ENCODE measurements around the gene AXIN1. TPM values are rescaled to one million over a fixed set of nuclear protein-coding genes. Genes with fewer than 3 reads are reported as not detected.
"Not testable (repeated sequence)": the region's sequence is repeated elsewhere in the genome, so short reads cannot be mapped to it uniquely, and the experiment has no call there.

Gene AXIN1
- total RNA-seq, 2 experiments from 2014 or later, result 17.5 to 17.9 TPM

DNA sequence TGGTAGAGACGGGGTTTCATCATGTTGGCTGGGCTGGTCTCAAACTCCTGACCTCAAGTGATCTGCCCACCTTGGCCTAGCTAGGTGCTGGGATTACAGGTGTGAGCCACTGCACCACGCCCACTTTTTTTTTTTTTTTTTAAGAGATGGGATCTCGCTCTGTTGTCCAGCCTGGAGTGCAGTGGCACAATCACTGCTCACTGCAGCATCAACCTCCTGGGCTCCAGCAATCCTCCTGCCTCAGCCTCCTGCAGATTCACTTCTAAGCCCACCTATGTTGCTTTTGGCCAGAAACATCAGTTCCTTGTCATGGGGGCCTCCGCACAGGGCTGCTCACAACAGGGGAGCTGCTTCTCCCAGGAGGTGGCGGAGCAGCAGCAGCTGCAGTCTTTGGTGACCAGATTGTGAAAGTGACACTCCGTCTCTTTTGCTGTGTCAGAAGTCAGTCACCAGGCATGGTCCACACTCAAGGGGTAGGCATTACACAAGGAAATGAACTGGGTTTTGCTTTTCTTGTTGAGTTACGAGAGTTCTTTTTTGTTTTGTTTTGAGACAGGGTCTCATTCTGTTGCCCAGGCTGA is 40.0 kb upstream of the AXIN1 start:
- Mint-ChIP-seq H3K36me3 (ENCODE audit: low read depth) (no peaks in the 10 kb centered on the region), H3K27ac (peak overlapping the region; percentile 46), H3K4me1 (ENCODE audit: low read depth) (peaks cover 17% of the 10 kb centered on the region), H3K9me3 (peaks cover 3% of the 10 kb centered on the region), H3K4me3 (no peak overlapping the region), H3K27me3 (ENCODE audit: low read depth) (no peaks in the 10 kb centered on the region)
- no peak for DNase-seq
- intact Hi-C loops (cut with micrococcal nuclease), result loop anchor here (1.0 to 5.0 kb wide), 4 partner anchors 9 to 275 kb away; partner anchors contain the start of genes DECR2 and RHOT2
- CTCF ChIA-PET, result interaction anchor here (0.9 to 2.3 kb wide), 2 partner anchors 10 to 95 kb away, joined by 3 to 12 read pairs; no protein-coding TSS in a partner anchor

- Mint-ChIP-seq H3K27ac (peak overlapping the region; percentile 46), H3K4me1 (ENCODE audit: low read depth) (peaks cover 17% of the 10 kb centered on the region), H3K36me3 (ENCODE audit: low read depth) (no peaks in the 10 kb centered on the region), H3K27me3 (ENCODE audit: low read depth) (no peaks in the 10 kb centered on the region), H3K4me3 (no peak overlapping the region), H3K9me3 (peaks cover 3% of the 10 kb centered on the region)
- peak; percentile 86 for DNase-seq
- intact Hi-C loops (cut with micrococcal nuclease), result loop anchor here (1.0 to 5.0 kb wide), 4 partner anchors 9 to 275 kb away; partner anchors contain the start of genes DECR2 and RHOT2
- CTCF ChIA-PET, result interaction anchor here (0.9 to 2.3 kb wide), 2 partner anchors 9 to 96 kb away, joined by 3 to 12 read pairs; no protein-coding TSS in a partner anchor
Measured at GRCh38 chr16:391885-392335, 39.4 kb upstream of the AXIN1 start.

DNA sequence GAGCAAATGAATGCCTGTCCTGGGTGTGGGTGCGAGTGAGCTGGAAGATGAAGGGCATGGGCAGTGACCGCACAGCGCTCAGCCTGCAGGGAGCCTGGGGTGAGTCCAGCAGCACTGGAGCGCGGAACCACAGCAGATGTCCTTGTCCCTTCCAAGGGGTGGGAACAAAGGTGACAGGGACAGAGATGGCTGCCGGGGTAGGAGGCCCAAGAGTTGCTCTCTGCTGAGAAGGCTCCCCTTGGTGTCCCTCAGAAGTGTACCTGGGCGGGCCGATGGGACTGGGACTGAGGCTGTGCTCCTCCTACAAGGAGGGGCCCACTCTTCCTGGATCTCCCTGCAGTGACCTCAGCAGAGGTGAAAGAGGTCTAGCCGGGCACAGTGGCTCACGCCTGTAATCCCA is 36.8 kb upstream of the AXIN1 start:
- no peaks in the 10 kb centered on the region for H3K27me3 Mint-ChIP-seq (ENCODE audit: low read depth)
- CTCF ChIA-PET, result interaction anchor here (0.6 kb wide), 2 partner anchors 19 to 291 kb away, joined by 3 read pairs; no protein-coding TSS in a partner anchor
- H3K4me1 Mint-ChIP-seq (ENCODE audit: low read depth), result peaks cover 11% of the 10 kb centered on the region
- intact Hi-C loops (cut with micrococcal nuclease), result no loop called here
- H3K27ac Mint-ChIP-seq, result no peak overlapping the region
- peaks cover 3% of the 10 kb centered on the region for H3K9me3 Mint-ChIP-seq
- no peaks in the 10 kb centered on the region for H3K36me3 Mint-ChIP-seq (ENCODE audit: low read depth)
- DNase-seq, result no peak
- no peak overlapping the region for H3K4me3 Mint-ChIP-seq

GRCh38 chr16:387761-388666 is 35.5 kb upstream of the AXIN1 start:
- intact Hi-C loops (cut with micrococcal nuclease); H3K27me3 Mint-ChIP-seq (ENCODE audit: low read depth); DNase-seq; H3K9me3 Mint-ChIP-seq; H3K36me3 Mint-ChIP-seq (ENCODE audit: low read depth); H3K4me3 Mint-ChIP-seq; H3K27ac Mint-ChIP-seq: not testable (repeated sequence)
- H3K4me1 Mint-ChIP-seq (ENCODE audit: low read depth), result peaks cover 17% of the 10 kb centered on the region
- CTCF ChIA-PET, result interaction anchor here (0.7 kb wide), 1 partner anchor 1443 kb away, joined by 6 read pairs; no protein-coding TSS in a partner anchor

DNA sequence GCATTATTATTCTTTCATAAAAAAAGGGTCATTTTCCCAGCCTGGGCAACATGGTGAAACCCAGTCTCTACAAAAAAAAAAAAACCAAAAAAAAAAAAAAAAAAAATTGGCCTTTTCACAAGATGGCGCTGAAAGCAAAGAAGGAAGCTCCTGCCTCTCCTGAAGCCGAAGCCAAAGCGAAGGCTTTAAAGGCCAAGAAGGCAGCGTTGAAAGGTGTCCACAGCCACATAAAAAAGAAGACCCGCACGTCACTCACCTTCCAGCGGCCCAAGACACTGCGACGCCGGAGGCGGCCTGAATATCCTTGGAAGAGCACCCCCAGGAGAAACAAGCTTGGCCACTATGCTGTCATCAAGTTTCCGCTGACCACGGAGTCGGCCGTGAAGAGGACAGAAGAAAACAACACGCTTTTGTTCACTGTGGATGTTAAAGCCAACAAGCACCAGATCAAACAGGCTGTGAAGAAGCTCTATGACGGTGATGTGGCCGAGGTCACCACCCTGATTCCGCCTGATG is 34.2 kb upstream of the AXIN1 start:
- H3K9me3 Mint-ChIP-seq, result no peaks in the 10 kb centered on the region
- CTCF ChIA-PET, result interaction anchor here (0.6 to 0.7 kb wide), 3 partner anchors 45 to 60 kb away, joined by 3 read pairs; no protein-coding TSS in a partner anchor
- H3K4me3 Mint-ChIP-seq, result no peak overlapping the region
- H3K4me1 Mint-ChIP-seq (ENCODE audit: low read depth), result peaks cover 13% of the 10 kb centered on the region
- no peaks in the 10 kb centered on the region for H3K27me3 Mint-ChIP-seq (ENCODE audit: low read depth)
- DNase-seq, result no peak
- no peak overlapping the region for H3K27ac Mint-ChIP-seq
- no peaks in the 10 kb centered on the region for H3K36me3 Mint-ChIP-seq (ENCODE audit: low read depth)
- intact Hi-C loops (cut with micrococcal nuclease), result no loop called here

- intact Hi-C loops (cut with micrococcal nuclease), result loop anchor here (1.0 to 5.0 kb wide), 3 partner anchors 17 to 204 kb away; partner anchors contain the start of gene DECR2
- CTCF ChIA-PET, result interaction anchor here (1.0 kb wide), 1 partner anchor 12 kb away, joined by 3 read pairs; no protein-coding TSS in a partner anchor
- Mint-ChIP-seq H3K27ac (peak overlapping the region; percentile 18), H3K4me1 (ENCODE audit: low read depth) (peaks cover 23% of the 10 kb centered on the region), H3K9me3 (no peaks in the 10 kb centered on the region), H3K4me3 (peak overlapping the region; percentile 80), H3K27me3 (ENCODE audit: low read depth) (no peaks in the 10 kb centered on the region), H3K36me3 (ENCODE audit: low read depth) (no peaks in the 10 kb centered on the region)
- DNase-seq, result peak; percentile 80
Measured at GRCh38 chr16:383326-384051, 31.0 kb upstream of the AXIN1 start.

DNA sequence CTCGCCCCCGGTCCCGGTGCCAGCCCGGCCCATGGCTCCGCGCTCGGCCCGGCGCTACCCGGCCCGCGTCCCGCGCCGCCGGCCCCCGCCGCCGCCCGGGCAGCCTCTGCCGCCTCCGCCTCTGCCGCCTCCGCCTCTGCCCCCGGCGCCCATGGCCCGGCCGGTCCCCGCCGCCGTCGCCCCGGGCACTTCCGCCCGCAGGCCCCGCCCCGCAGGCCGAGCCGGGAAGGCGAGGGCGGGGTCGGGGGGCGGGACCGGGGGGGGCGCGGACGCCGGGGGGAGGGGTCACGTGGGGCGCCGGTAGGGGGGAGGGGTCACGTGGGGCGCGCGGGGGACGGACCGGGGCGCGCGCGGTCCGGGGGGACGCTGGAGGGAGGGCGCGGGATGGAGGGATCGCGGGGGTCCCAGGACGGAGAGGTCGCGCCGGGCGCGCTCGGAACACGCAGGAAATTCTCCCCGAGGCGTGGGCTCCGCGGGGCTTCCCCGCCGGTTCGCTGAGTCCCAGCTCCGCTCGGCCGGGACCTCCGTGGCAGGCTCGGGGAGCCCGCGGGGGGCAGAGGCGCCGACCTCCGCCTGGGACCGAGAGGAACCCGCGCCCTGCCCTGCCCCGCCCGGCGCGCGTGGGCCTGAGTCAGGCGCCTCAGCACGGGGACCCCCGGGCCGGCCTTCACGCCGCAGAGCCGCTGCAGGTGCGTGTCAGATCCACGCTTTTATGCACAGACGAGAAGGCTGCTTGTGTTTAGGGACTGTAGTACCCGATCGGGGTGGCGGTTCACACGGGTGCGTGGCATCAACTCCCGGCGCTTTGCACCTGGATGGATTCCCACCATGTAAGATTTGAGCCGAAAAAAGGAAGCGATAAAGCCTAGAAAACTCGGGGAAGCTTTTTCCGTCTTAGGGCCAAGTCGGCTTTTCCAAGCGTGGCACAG is 29.5 kb upstream of the AXIN1 start, which contains the start of gene PGAP6:
TSS of gene PGAP6 (minus strand) at position 190 of the 929 bp plus-strand sequence. CDS start at position 33, 157 bp downstream.
- peak within 1 kb of the TSS; percentile 66 for H3K27ac Mint-ChIP-seq
- CTCF ChIA-PET, result interaction anchor here (0.7 to 2.0 kb wide), 6 partner anchors 10 to 285 kb away, joined by 3 to 5 read pairs (median 3); partner anchors contain the start of gene MRPL28
- intact Hi-C loops (cut with micrococcal nuclease), result loop anchor here (2.0 to 5.0 kb wide), 2 partner anchors 19 to 205 kb away; partner anchors contain the start of gene DECR2

GRCh38 chr16:381012-381788 is 28.7 kb upstream of the AXIN1 start:
- Mint-ChIP-seq H3K4me1 (ENCODE audit: low read depth) (peaks cover 25% of the 10 kb centered on the region), H3K4me3 (peak overlapping the region; percentile 74), H3K27me3 (ENCODE audit: low read depth) (no peaks in the 10 kb centered on the region), H3K36me3 (ENCODE audit: low read depth) (no peaks in the 10 kb centered on the region), H3K27ac (no peak overlapping the region), H3K9me3 (no peaks in the 10 kb centered on the region)
- no peak for DNase-seq
- intact Hi-C loops (cut with micrococcal nuclease), result loop anchor here (5.0 kb wide), 1 partner anchor 206 kb away; no protein-coding TSS in a partner anchor
- CTCF ChIA-PET, result interaction anchor here (2.0 kb wide), 1 partner anchor 10 kb away, joined by 5 read pairs; the partner anchor contains the start of gene MRPL28

More for the DNA sequence above, 29.5 kb upstream of the AXIN1 start, which contains the start of gene PGAP6:
- no peaks in the 10 kb centered on the region for H3K27me3 Mint-ChIP-seq (ENCODE audit: low read depth)
- peaks cover 25% of the 10 kb centered on the region for H3K4me1 Mint-ChIP-seq (ENCODE audit: low read depth)
- H3K36me3 Mint-ChIP-seq (ENCODE audit: low read depth), result no peaks in the 10 kb centered on the region
- no peaks in the 10 kb centered on the region for H3K9me3 Mint-ChIP-seq
- peak within 1 kb of the TSS; percentile 80 for H3K4me3 Mint-ChIP-seq
- DNase-seq, result peak; percentile 67

DNA sequence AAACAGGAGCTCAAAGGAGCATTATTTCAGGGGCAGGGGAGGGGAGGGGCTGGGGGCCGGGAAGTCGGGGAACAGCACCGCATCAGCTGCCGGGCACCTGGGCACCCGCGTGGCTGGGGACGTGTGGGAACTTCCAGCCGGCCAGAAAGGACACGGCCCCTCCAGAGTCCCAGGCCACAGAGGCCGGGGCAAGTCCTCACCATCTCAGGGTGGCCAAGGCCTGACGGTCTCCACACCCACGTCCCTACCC is 28.2 kb upstream of the AXIN1 start:
- CTCF ChIA-PET, result interaction anchor here (1.0 to 2.0 kb wide), 2 partner anchors 10 to 107 kb away, joined by 3 to 5 read pairs; partner anchors contain the start of gene MRPL28

More for the DNA sequence above, 28.2 kb upstream of the AXIN1 start:
- peaks cover 25% of the 10 kb centered on the region for H3K4me1 Mint-ChIP-seq (ENCODE audit: low read depth)
- H3K36me3 Mint-ChIP-seq (ENCODE audit: low read depth), result no peaks in the 10 kb centered on the region
- no peaks in the 10 kb centered on the region for H3K9me3 Mint-ChIP-seq
- intact Hi-C loops (cut with micrococcal nuclease), result loop anchor here (1.0 to 5.0 kb wide), 2 partner anchors 10 to 207 kb away; partner anchors contain the start of gene MRPL28
- no peak for DNase-seq
- H3K27me3 Mint-ChIP-seq (ENCODE audit: low read depth), result no peaks in the 10 kb centered on the region
- H3K4me3 Mint-ChIP-seq, result peak overlapping the region; percentile 74
- H3K27ac Mint-ChIP-seq, result no peak overlapping the region

All from activated naive CD4-positive, alpha-beta T cell treated with anti-CD3 and anti-CD28 coated beads for 36 hours (primary cell).